RWPE2 (cell line): ENCODE results near the gene ITPR3.

Source experiments
- ATAC-seq: fragments of 200-7000 bp; cut with Tn5 transposase; 3 replicates; pipeline ENCODE4 v1.9.1; 2021; ENCODE audit warnings: low read depth
- DNase-seq: peaks from one replicate; pipeline ENCODE4 v3.0.0-alpha.2; 2020; ENCODE audit warnings: low spot score
- H3K27ac ChIP-seq: fragments of 450-650 bp; 2 replicates; pipeline ENCODE4 v1.5.1; 2017; ENCODE audit warnings: mild to moderate bottlenecking; ENCODE audit not compliant: poor library complexity, severe bottlenecking
- H3K27me3 ChIP-seq: fragments of 250-450 bp; sonication (Bioruptor Pico); 2 replicates; pipeline ENCODE4 v1.5.1; 2021; ENCODE audit warnings: mild to moderate bottlenecking, moderate library complexity; ENCODE audit not compliant: insufficient read depth, poor library complexity, severe bottlenecking
- H3K36me3 ChIP-seq: fragments of 250-450 bp; sonication (Bioruptor Pico); 2 replicates; pipeline ENCODE4 v1.5.1; 2020; ENCODE audit warnings: low read depth, mild to moderate bottlenecking, moderate library complexity
- H3K4me1 ChIP-seq: fragments of 250-450 bp; sonication (Bioruptor Pico); 2 replicates; pipeline ENCODE4 v1.5.1; 2021; ENCODE audit warnings: mild to moderate bottlenecking, moderate library complexity; ENCODE audit not compliant: insufficient read depth, poor library complexity, severe bottlenecking
- H3K4me3 ChIP-seq: fragments of 250-450 bp; sonication (Bioruptor Pico); 2 replicates; pipeline ENCODE4 v1.5.1; 2021; ENCODE audit warnings: mild to moderate bottlenecking, moderate library complexity; ENCODE audit not compliant: severe bottlenecking
- H3K9me3 ChIP-seq: fragments of 250-450 bp; sonication (Bioruptor Pico); 2 replicates; pipeline ENCODE4 v1.5.1; 2021; ENCODE audit warnings: mild to moderate bottlenecking, moderate library complexity; ENCODE audit not compliant: severe bottlenecking
- TF ChIP-seq, protein P1 (sequence below): fragments of 450-650 bp; IDR thresholded peaks from one replicate; pipeline ENCODE4 v1.5.1; 2017; ENCODE audit warnings: mild to moderate bottlenecking, moderate library complexity; ENCODE audit not compliant: poor library complexity, severe bottlenecking

The ITPR3 gene

DNA sequence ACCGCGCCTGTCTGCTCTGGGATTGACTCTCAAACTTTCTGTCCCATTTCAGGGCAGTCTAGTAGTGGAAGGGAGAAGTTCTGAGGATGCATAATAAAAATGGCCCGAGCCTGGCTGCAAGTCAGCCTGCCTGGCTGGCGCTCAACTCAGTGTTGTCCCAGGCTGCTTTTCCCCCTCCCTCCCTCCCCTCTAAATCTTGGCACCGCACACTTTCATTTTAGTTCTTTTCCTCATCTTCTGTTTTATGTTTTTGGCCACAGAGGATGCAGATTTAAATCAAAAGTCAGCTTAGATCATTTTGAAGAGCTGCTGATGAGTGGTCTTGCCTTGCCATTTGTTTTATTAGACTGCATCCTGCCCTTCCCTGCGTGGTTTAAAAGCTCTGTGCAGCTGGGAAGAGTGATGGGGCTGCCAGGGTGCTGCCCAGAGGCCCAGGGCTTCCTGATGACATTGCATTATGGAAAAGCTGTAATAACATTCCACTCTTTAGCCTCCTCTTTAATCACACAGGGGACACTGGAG, 96.9 kb downstream of the ITPR3 start:
- Histone ChIP-seq H3K27ac (no peak overlapping the region), H3K9me3 (no peaks in the 10 kb centered on the region), H3K27me3 (no peaks in the 10 kb centered on the region), H3K36me3 (no peaks in the 10 kb centered on the region), H3K4me3 (no peak overlapping the region), H3K4me1 (peaks cover 20% of the 10 kb centered on the region)
- DNase-seq (no peak), ATAC-seq (no peak)
- TF ChIP-seq, protein P1, sequence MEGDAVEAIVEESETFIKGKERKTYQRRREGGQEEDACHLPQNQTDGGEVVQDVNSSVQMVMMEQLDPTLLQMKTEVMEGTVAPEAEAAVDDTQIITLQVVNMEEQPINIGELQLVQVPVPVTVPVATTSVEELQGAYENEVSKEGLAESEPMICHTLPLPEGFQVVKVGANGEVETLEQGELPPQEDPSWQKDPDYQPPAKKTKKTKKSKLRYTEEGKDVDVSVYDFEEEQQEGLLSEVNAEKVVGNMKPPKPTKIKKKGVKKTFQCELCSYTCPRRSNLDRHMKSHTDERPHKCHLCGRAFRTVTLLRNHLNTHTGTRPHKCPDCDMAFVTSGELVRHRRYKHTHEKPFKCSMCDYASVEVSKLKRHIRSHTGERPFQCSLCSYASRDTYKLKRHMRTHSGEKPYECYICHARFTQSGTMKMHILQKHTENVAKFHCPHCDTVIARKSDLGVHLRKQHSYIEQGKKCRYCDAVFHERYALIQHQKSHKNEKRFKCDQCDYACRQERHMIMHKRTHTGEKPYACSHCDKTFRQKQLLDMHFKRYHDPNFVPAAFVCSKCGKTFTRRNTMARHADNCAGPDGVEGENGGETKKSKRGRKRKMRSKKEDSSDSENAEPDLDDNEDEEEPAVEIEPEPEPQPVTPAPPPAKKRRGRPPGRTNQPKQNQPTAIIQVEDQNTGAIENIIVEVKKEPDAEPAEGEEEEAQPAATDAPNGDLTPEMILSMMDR = no peak

DNA sequence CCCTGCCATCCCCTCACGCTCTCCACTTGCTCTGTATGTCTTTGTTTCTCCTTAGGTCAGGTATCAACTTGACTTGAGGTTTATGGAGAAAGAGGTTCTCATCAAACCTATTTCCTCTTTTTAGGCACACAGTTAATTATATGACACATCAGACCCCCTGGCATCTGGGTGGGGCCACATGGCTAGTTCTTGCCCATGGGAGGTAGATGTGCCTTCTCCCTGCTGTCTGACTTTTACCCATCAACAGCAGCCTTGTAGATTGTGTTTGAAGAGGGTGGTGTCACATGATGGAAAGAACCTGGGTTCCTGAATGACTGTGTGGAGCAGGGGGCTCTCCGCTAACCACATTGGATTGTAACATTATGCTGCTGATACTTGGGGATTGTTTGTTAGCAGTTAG, 97.6 kb downstream of the ITPR3 start:
- H3K27ac ChIP-seq = no peak overlapping the region
- H3K36me3 ChIP-seq = no peaks in the 10 kb centered on the region
- H3K4me1 ChIP-seq = peaks cover 20% of the 10 kb centered on the region

DNA sequence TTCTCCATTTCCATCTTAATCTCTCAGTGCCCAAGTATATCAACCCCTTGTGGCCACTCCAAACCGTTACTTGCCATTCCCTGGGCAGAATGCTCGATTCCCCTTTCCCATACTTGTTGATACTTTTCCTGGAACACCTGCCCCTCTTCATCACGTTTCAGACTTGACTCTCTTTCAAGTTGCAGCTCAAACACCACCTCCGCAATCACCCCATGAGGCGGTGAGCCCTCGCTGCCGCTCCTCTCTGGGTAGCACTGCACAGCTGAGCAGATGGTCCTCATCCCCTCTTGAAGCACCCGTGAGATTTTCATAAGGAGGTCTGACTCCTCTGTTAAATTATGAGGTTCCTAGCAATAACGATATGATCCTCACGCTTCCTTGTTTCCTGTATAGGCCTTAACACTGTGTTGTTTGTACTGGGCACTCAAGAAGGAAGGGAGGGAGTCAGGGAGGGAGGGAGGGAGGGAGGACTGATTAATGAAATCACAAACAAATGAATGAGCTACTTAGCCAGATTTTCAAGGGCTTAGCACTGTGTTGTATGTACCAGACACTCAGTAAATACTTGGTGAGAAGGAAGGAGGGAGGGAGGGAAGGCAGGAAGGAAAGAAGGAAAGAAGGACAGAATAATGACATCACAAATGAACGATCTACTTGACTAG, 98.3 kb downstream of the ITPR3 start:
- no peaks in the 10 kb centered on the region for H3K36me3 ChIP-seq
- ATAC-seq (no peak), DNase-seq (no peak)
- TF ChIP-seq, protein P1 = no peak
- no peak overlapping the region for H3K4me3 ChIP-seq
- no peak overlapping the region for H3K27ac ChIP-seq
- H3K9me3 ChIP-seq = no peaks in the 10 kb centered on the region
- peaks cover 5% of the 10 kb centered on the region for H3K27me3 ChIP-seq
- peaks cover 20% of the 10 kb centered on the region for H3K4me1 ChIP-seq

More for the DNA sequence above, 97.6 kb downstream of the ITPR3 start:
- no peaks in the 10 kb centered on the region for H3K9me3 ChIP-seq
- H3K27me3 ChIP-seq = peaks cover 5% of the 10 kb centered on the region
- ATAC-seq = no peak
- TF ChIP-seq, protein P1 = no peak
- no peak overlapping the region for H3K4me3 ChIP-seq
- no peak for DNase-seq

DNA sequence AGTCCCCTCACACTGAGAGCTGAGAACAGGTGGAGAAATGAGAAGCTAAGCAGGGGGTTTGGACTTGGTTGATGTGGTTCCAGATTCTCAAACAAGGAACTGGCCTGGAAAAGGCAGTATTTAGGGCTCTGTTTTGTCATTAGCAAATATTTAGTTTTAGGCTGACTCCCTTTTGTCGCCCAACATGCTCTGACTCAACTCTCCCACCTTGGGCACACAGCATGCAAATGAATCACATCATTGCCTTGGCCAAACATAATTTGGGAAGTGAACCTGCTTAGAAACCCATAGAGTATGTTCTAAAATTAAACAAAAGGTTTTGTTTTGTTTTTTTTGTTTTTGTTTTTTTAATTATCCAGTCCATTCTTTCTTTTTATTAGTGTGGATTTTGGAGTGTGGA, 99.9 kb downstream of the ITPR3 start:
- Histone ChIP-seq H3K36me3 (no peaks in the 10 kb centered on the region), H3K9me3 (no peaks in the 10 kb centered on the region), H3K4me3 (no peak overlapping the region), H3K4me1 (peaks cover 20% of the 10 kb centered on the region), H3K27me3 (peaks cover 5% of the 10 kb centered on the region), H3K27ac (no peak overlapping the region)
- no peak for ATAC-seq
- DNase-seq = no peak
- TF ChIP-seq, protein P1 = no peak

DNA sequence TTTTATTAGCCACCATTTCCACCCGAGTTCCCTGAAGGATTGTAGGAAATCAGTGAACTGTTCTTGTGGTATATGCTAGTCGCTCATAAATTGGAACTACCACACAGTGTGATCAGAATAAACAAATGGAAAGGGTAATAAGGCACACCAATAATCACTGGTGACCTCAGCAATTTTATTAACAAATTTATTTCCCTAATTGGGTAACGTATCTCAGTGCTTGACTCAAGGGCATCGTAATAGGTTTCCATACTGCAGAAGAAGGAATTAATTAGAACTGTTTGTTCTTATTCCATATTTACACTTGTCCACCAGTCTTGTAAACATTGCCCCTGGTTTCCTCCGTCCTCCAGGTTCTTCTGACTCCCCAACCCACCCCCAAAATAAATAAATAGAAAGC, 100.4 kb downstream of the ITPR3 start:
- Histone ChIP-seq H3K27me3 (peaks cover 5% of the 10 kb centered on the region), H3K9me3 (no peaks in the 10 kb centered on the region), H3K36me3 (no peaks in the 10 kb centered on the region), H3K4me1 (peaks cover 17% of the 10 kb centered on the region), H3K4me3 (no peak overlapping the region), H3K27ac (no peak overlapping the region)
- TF ChIP-seq, protein P1 = no peak
- ATAC-seq (no peak), DNase-seq (no peak)
